NCI-H128 (cell line): ENCODE data around the gene MBIP.
A peak's percentile ranks its signal among the peaks of the same experiment; 100 is the strongest.

Source experiments
- DNase-seq: peaks from one replicate; lab custom pipeline; 2025; ENCODE audit not compliant: unreplicated experiment; lab: John Stamatoyannopoulos, UW

The MBIP gene

DNA sequence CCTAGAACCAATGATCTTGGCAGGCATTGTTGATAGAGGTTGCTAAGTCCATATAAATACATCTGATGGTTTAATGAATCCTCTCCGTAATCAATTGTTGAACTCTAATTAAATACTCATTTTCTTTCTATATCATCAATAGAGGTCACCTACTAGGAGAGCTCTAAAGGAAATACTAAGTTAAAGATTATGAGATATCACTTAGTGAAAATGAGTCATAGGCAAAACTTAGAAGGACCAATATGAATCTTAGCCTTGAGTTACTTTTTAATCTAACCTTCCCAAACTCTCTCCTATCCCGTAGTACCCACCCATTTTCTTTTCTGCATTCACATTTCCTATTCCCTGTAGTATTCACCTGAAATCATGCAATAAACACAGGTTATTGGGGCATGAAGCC is 50.2 kb downstream of the MBIP start:
- no peak for DNase-seq

DNA sequence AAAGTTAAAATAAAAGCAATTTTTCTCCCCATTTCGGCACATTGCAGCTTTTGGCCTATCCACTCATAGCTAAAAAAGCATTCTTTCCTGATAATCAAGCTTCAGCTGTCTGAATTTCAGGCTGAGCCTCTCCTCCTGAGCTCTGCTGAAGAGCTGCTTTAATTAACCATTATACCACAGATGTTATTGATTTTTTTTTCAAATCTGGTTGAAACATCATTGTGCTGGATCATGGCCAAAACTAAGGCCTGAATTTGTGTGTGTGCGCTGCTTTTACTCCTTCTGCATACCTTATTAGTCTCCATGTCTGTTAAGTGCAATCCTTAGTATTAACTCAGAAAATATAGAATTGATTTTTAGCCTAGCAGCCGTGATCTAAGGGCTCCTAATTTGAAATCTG is 52.3 kb downstream of the MBIP start:
- peak; percentile 69 for DNase-seq

DNA sequence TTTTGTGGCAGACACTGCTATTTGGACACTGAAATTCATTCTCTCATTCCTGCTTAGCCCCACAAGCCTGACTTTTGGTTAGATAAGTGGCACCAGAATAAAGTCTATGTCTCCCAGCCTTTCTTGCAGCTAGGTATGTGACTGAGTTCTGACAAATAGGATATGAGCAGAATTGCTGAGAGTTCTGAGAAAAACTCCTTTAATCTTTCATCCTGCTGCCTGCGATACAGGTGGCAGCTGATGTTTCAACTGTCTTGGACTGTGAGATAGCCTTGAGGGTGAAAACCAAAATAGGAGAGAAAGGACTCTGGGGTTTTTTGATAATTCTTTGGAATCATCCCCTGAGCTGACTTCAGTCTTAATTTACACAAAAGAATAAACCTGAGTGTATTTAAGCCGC is 55.8 kb downstream of the MBIP start:
- no peak for DNase-seq

DNA sequence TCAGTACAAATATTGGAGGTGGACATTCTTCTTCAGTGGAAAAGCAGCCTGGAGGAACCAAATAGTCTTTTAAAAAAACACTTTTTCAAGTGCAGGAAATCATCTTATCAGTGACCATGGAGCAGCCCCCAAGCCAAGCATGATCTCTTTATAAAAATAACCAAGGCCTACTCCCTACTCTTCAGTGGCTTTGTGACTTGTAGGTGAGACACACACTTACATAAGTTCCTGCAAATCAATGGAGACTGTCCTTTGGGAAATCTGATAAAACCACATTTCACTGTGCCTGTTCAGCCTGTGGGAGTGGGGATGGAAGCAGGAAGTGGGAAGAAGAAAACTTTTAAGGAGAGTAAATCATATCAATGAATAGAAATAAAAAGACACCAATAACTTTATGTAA is 56.3 kb downstream of the MBIP start:
- DNase-seq, result no peak

DNA sequence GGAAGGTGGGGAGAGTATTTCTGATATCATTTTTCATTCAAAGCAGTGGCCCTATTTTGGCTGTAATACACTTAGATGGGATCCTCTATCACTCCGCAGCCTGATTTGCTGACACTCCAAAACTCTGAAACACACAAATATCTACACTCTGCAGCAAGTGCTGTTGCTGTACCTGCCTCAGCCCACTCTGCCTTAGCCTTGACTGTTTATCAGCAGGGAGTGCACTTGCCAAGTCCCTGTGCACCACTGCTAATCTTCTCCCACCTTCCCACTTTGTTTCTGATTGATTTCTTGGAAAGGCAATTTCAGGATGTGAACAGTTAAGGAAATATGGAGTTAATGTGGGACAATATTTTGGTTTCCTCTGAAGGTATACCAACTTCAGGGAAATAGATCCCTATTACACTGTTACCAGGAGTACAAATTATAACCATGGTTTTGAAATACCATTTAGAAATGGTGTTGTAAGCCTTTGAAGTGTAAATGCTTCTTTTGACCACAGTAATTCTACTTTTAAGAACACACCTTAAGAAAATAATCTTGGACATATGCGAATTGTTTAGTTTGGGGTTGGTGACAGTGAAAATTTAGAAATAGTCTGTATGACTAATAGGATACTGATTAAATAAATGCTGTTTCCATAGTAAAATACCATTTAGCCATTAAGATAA is 59.3 kb downstream of the MBIP start:
- DNase-seq, result no peak

DNA sequence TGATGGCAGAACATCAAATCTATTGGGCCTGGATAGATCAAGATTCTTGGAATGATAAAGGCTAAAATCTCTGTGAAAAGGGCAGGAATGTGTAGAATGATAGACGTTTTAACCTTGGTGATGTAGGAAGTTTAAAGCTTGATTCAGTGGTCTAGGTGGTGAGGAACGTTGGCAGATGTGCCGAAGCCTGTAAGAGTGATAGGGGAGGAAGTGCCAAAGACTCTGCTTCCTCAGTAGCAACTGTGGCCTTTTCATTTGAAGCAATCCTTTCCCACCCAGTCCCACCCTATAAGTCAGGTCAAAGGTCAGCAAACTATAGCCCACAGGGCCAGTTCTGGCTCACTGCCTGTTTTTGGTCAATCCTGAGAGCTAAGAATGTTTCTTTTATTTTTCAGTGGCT is 62.2 kb downstream of the MBIP start:
- DNase-seq, result no peak

DNA sequence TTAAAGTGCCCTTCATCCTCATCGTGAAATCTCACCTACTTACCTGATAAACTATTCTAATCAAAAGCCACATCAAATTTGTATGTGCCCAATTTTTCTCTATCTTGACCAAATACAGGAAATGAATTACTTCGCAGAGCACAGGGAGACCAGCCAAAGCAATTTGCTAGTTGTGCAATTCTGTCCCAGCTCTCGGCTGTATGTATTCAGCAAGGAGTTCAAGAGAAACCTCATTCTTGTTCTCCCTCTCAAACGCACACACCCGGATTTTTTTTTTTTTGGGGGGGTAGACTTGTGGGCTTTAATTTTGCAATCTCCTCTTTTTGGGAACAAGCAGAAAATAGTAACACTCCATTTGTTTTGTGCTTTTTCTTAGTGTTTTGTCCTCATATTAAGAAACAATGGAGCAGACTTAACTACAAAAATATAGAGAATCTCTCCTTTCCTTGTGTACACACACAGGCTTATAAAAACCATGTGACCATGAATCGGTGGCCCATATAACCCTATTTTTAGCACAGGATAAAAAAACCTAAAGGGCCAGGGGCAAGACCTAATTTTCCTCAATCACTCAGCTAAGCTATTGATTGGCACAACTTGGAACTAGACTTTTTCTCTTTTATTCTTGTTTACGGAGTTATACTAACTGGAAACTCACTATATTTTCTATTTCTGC is 64.2 kb downstream of the MBIP start:
- DNase-seq, result no peak

DNA sequence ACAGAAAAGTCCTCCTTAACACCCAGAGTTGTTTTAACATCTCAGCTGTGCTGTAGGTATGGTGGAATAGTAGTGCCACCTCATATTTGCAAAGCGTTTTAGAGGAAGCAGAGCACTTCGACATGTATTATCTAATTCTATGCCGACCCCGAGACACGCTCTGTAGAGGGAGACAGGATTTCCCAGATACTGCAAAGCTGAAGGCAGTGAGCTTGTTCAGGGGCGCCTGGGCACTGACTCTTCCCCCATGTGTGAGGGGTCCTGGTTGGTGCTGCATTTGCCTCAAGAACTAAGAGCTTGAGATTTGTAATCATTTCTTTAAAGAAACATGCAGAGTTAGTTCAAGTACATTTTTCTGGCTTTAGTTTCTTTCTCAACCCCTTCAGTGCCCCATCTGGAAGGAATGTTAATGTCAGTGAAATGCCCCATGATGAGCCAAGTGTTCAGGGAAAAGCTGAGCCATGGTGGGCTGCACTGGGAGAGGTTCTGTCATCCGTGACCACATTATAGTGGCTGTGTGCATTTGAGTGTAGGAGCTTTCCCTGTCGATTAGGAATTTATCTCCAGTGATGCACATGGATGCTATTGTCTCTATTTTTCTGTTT is 66.3 kb downstream of the MBIP start:
- DNase-seq, result no peak
